ENCODE measurements around the gene PAPSS2. TPM values are rescaled to one million over a fixed set of nuclear protein-coding genes. Genes with fewer than 3 reads are reported as not detected.
"Not testable (repeated sequence)": the region's sequence is repeated elsewhere in the genome, so short reads cannot be mapped to it uniquely, and the experiment has no call there.

PAPSS2 gene
- total and polyA plus RNA-seq, 12 donors = 55.0 to 775 (median 243) TPM

DNA sequence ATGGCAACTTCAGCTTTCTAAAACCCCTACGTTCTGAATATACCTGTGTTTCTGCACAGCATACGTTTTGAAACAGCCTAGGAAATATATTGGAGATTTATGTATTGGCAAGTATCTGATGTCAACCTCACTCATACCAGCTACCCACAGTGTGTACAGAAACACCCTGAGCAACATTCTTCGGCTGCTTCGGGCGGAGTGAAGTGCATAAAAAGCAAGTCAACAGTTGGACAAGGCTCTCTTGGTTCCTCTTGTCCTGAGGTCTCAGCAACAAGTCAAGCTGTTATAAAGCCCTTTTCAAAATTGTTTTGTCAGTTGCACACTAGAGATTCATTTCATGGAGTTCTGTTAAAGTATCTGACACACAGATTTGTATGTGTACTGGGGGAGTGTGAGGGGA lies 40.0 kb upstream of the PAPSS2 start:
- intact Hi-C loops (cut with DNase I) = no loop called here
- Histone ChIP-seq H3K4me3 (no peak overlapping the region), H3K9me3 (replicated peaks in 1 of 3) (no peaks in the 10 kb centered on the region), H3K4me1 (replicated peaks in 1 of 2) (no peaks in the 10 kb centered on the region), H3K36me3 (replicated peaks in 1 of 2) (no peaks in the 10 kb centered on the region), H3K27ac (no peak overlapping the region), H3K27me3 (no peaks in the 10 kb centered on the region)
- 82 to 90% (median 83%) methylated on average over 5 of the region's 5 CpGs for WGBS, 4 donors
- no peak for TF ChIP-seq POLR2A (IDR thresholded peaks at IDR 0.05)
- TF ChIP-seq, protein P1, sequence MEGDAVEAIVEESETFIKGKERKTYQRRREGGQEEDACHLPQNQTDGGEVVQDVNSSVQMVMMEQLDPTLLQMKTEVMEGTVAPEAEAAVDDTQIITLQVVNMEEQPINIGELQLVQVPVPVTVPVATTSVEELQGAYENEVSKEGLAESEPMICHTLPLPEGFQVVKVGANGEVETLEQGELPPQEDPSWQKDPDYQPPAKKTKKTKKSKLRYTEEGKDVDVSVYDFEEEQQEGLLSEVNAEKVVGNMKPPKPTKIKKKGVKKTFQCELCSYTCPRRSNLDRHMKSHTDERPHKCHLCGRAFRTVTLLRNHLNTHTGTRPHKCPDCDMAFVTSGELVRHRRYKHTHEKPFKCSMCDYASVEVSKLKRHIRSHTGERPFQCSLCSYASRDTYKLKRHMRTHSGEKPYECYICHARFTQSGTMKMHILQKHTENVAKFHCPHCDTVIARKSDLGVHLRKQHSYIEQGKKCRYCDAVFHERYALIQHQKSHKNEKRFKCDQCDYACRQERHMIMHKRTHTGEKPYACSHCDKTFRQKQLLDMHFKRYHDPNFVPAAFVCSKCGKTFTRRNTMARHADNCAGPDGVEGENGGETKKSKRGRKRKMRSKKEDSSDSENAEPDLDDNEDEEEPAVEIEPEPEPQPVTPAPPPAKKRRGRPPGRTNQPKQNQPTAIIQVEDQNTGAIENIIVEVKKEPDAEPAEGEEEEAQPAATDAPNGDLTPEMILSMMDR (IDR thresholded peaks at IDR 0.05) = no peak
- DNase-seq = no peak

DNA sequence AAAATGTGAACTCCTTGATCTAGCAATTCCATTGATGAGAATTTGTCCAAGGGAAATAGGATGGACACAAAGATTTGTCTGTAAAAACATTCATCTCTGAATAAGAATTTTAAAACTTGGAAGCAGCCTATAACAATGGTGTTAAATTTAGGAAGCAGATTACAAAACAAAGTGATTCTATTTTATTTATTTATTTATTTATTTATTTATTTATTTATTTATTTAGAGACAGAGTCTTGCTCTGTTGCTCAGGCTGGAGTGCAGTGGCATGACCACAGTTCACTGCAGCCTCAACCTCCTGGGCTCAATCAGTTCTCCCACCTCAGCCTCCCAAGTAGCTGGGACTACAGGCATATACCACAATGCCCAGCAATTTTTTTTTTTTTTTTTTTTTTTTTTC lies 38.2 kb upstream of the PAPSS2 start:
- H3K27me3 ChIP-seq; H3K4me3 ChIP-seq; H3K9me3 ChIP-seq (replicated peaks in 1 of 3); intact Hi-C loops (cut with DNase I); H3K36me3 ChIP-seq (replicated peaks in 1 of 2); H3K27ac ChIP-seq; DNase-seq; H3K4me1 ChIP-seq (replicated peaks in 1 of 2): not testable (repeated sequence)

DNA sequence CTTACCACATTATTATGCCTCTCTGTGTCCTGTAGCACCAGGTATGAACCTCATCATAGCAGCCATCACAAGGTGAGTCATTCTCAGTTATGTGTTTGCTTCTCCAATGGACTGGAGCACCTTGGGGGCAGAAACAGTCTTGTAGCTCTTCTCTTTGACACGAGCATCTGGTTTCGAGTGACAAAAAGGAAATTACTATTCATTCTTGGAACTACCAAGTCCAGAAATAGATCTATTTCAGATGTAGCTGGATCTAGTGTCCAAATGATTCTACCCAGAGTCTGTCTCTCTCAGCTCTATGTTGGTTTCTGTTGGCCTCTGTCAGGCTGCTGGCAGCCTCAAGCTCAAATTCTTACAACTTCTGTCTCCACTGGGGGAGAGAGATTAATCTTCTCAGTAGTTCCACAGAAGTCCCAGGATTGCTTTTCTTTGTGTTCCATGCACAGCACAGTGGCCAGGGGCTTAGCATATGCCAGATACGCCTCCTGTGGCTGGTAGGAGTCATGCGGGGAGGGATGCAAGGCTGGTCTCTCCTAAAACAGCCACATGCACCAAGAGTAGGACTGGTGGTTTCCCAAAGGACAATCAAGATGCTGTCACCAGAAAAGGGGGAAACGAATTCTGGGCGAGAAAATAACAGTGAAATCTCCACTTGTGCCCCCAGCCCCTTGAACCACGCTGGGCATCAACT lies 37.2 kb upstream of the PAPSS2 start:
- Histone ChIP-seq H3K9me3 (replicated peaks in 1 of 3) (no peaks in the 10 kb centered on the region), H3K4me1 (replicated peaks in 1 of 2) (no peaks in the 10 kb centered on the region), H3K27me3 (no peaks in the 10 kb centered on the region), H3K27ac (no peak overlapping the region), H3K36me3 (replicated peaks in 1 of 2) (no peaks in the 10 kb centered on the region), H3K4me3 (no peak overlapping the region)
- intact Hi-C loops (cut with DNase I) = no loop called here
- no peak for TF ChIP-seq POLR2A (IDR thresholded peaks at IDR 0.05)
- TF ChIP-seq, protein P1 (IDR thresholded peaks at IDR 0.05) = no peak
- WGBS, 4 donors = 79 to 89% (median 83%) methylated on average over 7 of the region's 7 CpGs
- no peak for DNase-seq

DNA sequence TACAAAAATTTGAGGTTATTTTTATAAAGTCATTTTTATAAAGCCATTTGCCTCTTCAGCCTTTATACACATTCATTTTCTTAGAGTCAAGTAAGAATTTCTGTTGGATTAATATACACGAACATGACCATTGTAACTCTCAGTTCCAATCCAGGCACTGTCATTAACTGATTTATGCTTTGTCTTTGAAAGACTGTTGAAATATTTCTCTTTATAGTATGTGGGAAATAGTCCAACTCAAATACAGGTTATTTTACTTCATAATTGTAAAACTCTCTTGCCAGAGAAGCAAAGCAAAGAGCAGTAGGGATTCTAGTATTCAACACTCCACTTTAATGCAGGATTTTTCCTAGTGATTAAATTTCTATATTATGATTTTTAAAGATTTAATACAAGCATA lies 36.5 kb upstream of the PAPSS2 start:
- no peaks in the 10 kb centered on the region for H3K9me3 ChIP-seq (replicated peaks in 1 of 3)
- no peak overlapping the region for H3K4me3 ChIP-seq
- no peak overlapping the region for H3K27ac ChIP-seq
- no peak for DNase-seq
- intact Hi-C loops (cut with DNase I) = no loop called here
- no peaks in the 10 kb centered on the region for H3K36me3 ChIP-seq (replicated peaks in 1 of 2)
- no peaks in the 10 kb centered on the region for H3K4me1 ChIP-seq (replicated peaks in 1 of 2)
- no peaks in the 10 kb centered on the region for H3K27me3 ChIP-seq
- TF ChIP-seq, protein P1 (IDR thresholded peaks at IDR 0.05) = no peak
- no peak for TF ChIP-seq POLR2A (IDR thresholded peaks at IDR 0.05)
- WGBS, 4 donors = 83 to 93% (median 87%) methylated on average over 1 of the region's 1 CpG

DNA sequence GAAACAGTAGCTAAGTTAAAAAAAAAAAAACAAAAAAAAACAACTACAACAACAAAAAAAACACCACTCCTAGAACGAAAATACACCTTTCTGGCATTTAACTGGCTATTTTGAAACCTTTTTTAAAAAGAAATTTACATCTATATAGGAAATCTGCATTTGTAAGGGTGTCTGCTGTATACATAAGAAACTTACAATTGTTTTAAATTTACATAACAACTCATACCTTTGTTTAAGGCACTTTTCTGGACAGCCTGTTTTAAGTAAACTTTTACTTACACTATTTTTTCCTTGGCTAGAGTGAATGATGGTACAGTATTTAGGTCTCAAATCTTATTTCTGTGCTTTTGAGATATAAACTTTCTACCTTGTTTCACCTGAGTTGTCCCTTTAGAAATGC lies 34.0 kb upstream of the PAPSS2 start:
- DNase-seq = no peak
- no peaks in the 10 kb centered on the region for H3K36me3 ChIP-seq (replicated peaks in 1 of 2)
- no peaks in the 10 kb centered on the region for H3K9me3 ChIP-seq (replicated peaks in 1 of 3)
- H3K27ac ChIP-seq = no peak overlapping the region
- no peaks in the 10 kb centered on the region for H3K27me3 ChIP-seq
- TF ChIP-seq POLR2A (IDR thresholded peaks at IDR 0.05) = no peak
- TF ChIP-seq, protein P1 (IDR thresholded peaks at IDR 0.05) = no peak
- WGBS, 4 donors = 82 to 95% (median 84%) methylated on average over 1 of the region's 1 CpG
- intact Hi-C loops (cut with DNase I) = no loop called here
- no peak overlapping the region for H3K4me3 ChIP-seq
- no peaks in the 10 kb centered on the region for H3K4me1 ChIP-seq (replicated peaks in 1 of 2)
